Retinal pigment epithelial cell (primary cell): ENCODE data around the gene RILPL2.

Experiments
- DNase-seq: peaks from one replicate; pipeline ENCODE4 v3.0.0-alpha.2; 2010; ENCODE audit warnings: low read depth
- H3K4me3 ChIP-seq: 2 replicates; pipeline ENCODE4 v1.5.1; 2011; ENCODE audit warnings: mild to moderate bottlenecking, low read length, control low read depth, moderate library complexity
- CTCF ChIP-seq: conservative IDR thresholded peaks from 2 replicates; pipeline ENCODE4 v1.5.1; 2011; ENCODE audit warnings: low read depth, low read length, control low read depth, inconsistent platforms

Gene RILPL2

GRCh38 chr12:123396954-123397353 lies 39.5 kb downstream of the RILPL2 start:
- TF ChIP-seq CTCF = no peak
- no peak overlapping the region for H3K4me3 ChIP-seq
- DNase-seq = no peak

- H3K4me3 ChIP-seq = no peak overlapping the region
- no peak for DNase-seq
- no peak for TF ChIP-seq CTCF
These were observed 39.9 kb downstream of the RILPL2 start for GRCh38 chr12:123396543-123396942.

DNA sequence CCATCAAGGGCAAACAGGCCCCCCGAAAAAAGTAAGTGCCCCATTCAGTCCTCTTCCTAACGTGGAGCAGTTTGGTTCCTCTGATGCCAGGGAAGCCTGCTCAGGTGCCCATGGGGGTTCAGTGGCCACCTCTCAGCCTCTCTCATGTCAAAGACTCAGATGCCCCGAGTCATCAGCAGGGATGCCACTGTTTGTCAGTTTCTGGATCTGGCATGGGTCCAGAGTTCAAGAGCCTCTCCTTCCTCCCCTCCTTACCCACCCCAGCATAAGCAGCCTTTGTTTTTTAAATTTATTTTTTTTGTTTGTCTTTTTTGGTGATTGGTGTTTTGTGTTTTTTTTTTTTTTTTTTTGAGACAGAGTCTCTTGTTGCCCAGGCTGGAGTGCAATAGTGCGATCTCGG lies 41.2 kb downstream of the RILPL2 start:
- TF ChIP-seq CTCF = no peak
- DNase-seq = no peak
- H3K4me3 ChIP-seq = no peak overlapping the region

GRCh38 chr12:123393747-123394146 lies 42.7 kb downstream of the RILPL2 start:
- no peak overlapping the region for H3K4me3 ChIP-seq
- DNase-seq = no peak
- no peak for TF ChIP-seq CTCF

GRCh38 chr12:123391546-123392343 lies 44.7 kb downstream of the RILPL2 start:
- no peak for TF ChIP-seq CTCF
- DNase-seq = no peak
- H3K4me3 ChIP-seq = no peak overlapping the region

DNA sequence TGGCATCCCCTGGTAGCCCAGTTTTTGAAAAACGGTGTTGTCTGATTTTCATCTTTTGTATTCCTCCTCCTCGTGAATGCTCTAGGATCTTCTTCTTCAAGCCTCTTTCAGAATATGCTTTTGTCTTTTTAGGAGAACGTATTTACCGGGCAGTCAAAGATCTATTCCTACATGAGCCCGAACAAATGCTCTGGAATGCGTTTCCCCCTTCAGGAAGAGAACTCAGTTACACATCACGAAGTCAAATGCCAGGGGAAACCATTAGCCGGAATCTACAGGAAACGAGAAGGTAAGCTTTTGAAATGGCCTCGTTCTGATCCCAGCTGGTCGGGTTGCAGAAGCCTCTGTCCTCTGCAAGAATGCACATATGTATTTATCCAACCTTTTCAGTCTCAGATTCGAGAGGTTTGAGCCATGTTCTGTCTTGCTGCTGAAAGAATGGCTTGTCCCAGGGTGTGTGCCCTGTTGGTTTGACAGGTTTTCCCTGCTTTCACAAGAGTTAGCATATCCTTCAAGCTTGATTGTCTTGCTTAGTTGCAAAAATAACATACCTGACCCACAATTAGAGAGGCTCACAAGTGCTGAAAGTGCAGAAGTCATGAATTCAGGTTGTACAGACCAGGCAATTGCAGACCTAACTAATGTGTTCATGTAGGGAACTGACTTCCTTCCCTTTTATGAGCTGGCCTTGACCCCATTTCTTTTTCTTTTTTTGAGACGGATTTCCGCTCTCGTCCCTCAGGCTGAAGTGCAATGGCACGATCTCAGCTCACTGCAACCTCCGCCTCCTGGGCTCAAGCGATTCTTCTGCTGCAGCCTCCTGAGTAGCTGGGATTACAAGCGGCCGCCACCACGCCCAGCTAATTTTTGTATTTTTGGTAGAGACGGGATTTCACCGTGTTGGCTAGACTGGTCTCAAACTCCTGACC lies 45.7 kb downstream of the RILPL2 start:
- no peak for TF ChIP-seq CTCF
- peak overlapping the region; percentile 63 for H3K4me3 ChIP-seq
- no peak for DNase-seq
